ENCODE results near the gene RALGAPA1.
A peak's percentile ranks its signal among the peaks of the same experiment; 100 is the strongest.

RALGAPA1 gene

DNA sequence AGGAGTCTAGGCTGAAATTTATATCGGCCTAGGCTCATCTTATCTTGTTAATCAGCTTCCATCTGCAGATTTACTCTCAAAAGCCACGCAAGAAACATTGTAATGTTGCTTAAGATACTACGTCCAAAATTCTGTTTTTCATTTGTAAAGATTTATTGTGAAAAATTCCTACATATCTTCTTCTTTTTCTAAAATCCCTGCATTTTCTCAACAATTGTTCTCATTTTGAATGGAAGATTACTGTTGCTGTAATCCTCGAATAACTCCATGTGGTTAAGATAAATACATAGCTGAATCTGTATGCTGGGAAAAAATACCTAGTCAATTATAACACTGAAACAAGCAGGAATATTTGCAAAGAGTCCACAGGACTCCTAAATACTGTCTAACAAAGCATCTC, 259.5 kb downstream of the RALGAPA1 start:
- H3K36me3 ChIP-seq (ENCODE audit: control insufficient read depth, insufficient read depth, low read length), result no peaks in the 10 kb centered on the region
- H3K27me3 ChIP-seq (ENCODE audit: control insufficient read depth, insufficient read depth, low read length), result no peaks in the 10 kb centered on the region
- no peak overlapping the region for H3K9ac ChIP-seq (ENCODE audit: low read depth, low read length)
- H3K4me3 ChIP-seq (ENCODE audit: low read depth, low read length), result no peak overlapping the region
- H3K4me1 ChIP-seq (ENCODE audit: control insufficient read depth, insufficient read depth, low read length), result no peaks in the 10 kb centered on the region
- no peaks in the 10 kb centered on the region for H3K9me3 ChIP-seq (ENCODE audit: control insufficient read depth, insufficient read depth, low read length)

DNA sequence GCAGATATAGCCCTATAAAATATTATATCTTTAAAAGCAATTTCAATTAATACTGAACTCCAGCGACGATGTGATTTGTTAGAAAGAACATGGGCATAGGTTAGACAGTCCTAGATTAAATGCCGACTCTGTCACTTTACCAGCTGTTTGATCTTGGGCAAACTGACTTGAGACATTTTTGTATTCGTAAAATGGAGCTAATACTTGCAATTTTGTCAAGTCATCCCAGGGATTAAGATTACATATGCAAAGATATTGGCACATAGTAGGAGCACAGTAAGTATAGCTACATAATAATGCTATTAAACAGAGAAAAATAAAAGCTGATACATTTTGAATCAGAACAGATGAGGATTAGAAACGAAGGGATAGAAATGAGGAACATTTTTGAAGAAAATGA, 266.1 kb downstream of the RALGAPA1 start:
- no peak overlapping the region for H3K9ac ChIP-seq (ENCODE audit: low read depth, low read length)
- H3K4me1 ChIP-seq (ENCODE audit: control insufficient read depth, insufficient read depth, low read length), result no peaks in the 10 kb centered on the region
- H3K4me3 ChIP-seq (ENCODE audit: low read depth, low read length), result no peak overlapping the region
- H3K36me3 ChIP-seq (ENCODE audit: control insufficient read depth, insufficient read depth, low read length), result no peaks in the 10 kb centered on the region
- H3K27me3 ChIP-seq (ENCODE audit: control insufficient read depth, insufficient read depth, low read length), result no peaks in the 10 kb centered on the region
- no peaks in the 10 kb centered on the region for H3K9me3 ChIP-seq (ENCODE audit: control insufficient read depth, insufficient read depth, low read length)

DNA sequence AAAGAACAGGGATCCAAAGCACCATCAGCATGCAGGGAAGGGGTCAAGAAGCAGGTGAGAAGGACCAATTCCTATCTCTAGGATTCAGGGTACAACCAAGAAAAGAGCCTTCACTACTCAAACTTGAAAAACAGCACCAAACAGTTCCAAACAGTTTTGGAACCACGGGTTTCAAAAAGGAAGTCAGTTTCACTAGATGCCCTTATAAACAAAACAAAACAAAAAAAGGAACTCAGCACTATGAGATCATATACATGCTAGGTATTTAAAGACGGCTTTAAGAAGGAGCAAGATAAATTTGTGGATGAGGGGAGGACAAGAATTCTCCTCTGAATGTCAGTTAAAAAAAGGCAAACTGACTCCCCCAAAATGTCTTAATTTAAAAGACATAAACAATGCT, 269.1 kb downstream of the RALGAPA1 start:
- Histone ChIP-seq H3K27me3 (ENCODE audit: control insufficient read depth, insufficient read depth, low read length) (peaks cover 24% of the 10 kb centered on the region), H3K9me3 (ENCODE audit: control insufficient read depth, insufficient read depth, low read length) (no peaks in the 10 kb centered on the region), H3K4me3 (ENCODE audit: low read depth, low read length) (no peak overlapping the region), H3K9ac (ENCODE audit: low read depth, low read length) (no peak overlapping the region), H3K36me3 (ENCODE audit: control insufficient read depth, insufficient read depth, low read length) (no peaks in the 10 kb centered on the region), H3K4me1 (ENCODE audit: control insufficient read depth, insufficient read depth, low read length) (no peaks in the 10 kb centered on the region)

DNA sequence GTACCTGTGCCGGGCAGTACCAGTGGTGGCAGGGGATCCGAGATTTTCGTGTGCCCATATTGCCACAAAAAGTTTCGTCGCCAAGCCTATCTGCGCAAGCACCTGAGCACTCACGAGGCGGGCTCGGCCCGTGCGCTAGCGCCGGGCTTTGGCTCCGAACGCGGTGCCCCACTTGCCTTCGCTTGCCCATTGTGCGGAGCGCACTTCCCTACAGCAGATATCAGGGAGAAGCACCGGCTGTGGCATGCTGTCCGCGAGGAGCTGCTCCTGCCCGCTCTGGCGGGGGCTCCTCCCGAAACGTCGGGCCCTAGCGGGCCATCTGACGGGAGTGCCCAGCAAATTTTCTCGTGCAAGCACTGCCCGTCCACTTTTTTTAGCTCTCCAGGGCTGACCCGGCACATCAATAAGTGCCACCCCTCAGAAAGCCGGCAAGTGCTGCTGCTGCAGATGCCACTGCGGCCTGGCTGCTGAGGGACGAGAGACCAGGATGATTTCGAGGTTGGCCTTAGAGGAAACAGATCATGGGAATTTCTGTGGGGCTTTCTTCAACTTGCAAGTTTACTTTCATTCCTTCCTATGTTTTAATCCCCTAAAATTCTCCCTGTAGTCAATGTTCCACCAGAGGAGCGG, 273.5 kb downstream of the RALGAPA1 start:
- Histone ChIP-seq H3K36me3 (ENCODE audit: control insufficient read depth, insufficient read depth, low read length) (no peaks in the 10 kb centered on the region), H3K27me3 (ENCODE audit: control insufficient read depth, insufficient read depth, low read length) (peaks cover 63% of the 10 kb centered on the region), H3K4me3 (ENCODE audit: low read depth, low read length) (peak overlapping the region; percentile 67), H3K9me3 (ENCODE audit: control insufficient read depth, insufficient read depth, low read length) (no peaks in the 10 kb centered on the region), H3K4me1 (ENCODE audit: control insufficient read depth, insufficient read depth, low read length) (peaks cover 2% of the 10 kb centered on the region), H3K9ac (ENCODE audit: low read depth, low read length) (no peak overlapping the region)

DNA sequence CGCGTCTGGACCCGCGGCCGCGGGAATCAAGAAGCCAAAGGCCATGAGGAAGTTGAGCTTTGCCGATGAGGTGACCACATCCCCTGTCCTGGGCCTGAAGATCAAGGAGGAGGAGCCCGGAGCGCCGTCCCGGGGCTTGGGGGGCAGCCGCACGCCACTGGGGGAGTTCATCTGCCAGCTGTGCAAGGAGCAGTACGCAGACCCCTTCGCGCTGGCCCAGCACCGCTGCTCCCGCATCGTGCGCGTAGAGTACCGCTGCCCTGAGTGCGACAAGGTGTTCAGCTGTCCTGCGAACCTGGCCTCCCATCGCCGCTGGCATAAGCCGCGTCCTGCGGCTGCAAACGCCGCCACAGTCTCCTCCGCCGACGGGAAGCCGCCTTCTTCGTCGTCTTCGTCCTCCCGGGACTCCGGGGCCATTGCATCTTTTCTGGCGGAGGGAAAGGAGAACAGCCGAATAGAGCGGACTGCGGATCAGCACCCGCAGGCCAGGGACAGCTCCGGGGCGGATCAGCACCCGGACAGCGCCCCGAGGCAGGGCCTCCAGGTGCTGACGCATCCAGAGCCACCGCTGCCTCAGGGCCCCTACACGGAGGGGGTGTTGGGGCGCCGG, 274.1 kb downstream of the RALGAPA1 start:
- Histone ChIP-seq H3K4me3 (ENCODE audit: low read depth, low read length) (peak overlapping the region; percentile 67), H3K27me3 (ENCODE audit: control insufficient read depth, insufficient read depth, low read length) (peaks cover 69% of the 10 kb centered on the region), H3K9ac (ENCODE audit: low read depth, low read length) (no peak overlapping the region), H3K9me3 (ENCODE audit: control insufficient read depth, insufficient read depth, low read length) (no peaks in the 10 kb centered on the region), H3K36me3 (ENCODE audit: control insufficient read depth, insufficient read depth, low read length) (no peaks in the 10 kb centered on the region), H3K4me1 (ENCODE audit: control insufficient read depth, insufficient read depth, low read length) (peaks cover 2% of the 10 kb centered on the region)

DNA sequence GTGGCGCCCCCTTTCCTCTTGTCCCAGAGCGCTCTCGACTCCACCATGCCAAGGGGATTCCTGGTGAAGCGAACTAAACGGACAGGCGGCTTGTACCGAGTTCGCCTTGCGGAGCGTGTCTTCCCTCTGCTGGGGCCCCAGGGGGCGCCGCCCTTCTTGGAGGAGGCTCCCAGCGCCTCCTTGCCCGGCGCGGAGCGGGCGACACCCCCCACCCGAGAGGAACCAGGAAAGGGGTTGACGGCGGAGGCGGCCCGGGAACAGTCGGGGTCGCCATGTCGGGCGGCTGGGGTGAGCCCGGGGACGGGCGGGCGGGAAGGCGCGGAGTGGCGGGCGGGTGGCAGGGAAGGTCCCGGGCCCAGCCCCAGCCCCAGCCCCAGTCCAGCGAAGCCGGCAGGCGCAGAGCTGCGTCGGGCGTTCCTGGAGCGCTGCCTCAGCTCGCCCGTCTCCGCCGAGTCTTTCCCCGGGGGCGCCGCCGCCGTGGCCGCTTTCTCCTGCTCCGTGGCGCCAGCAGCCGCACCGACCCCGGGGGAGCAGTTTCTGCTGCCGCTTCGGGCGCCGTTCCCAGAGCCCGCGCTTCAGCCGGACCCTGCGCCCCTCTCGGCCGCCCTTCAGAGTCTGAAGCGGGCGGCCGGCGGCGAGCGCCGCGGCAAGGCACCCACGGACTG, 274.8 kb downstream of the RALGAPA1 start:
- H3K9me3 ChIP-seq (ENCODE audit: control insufficient read depth, insufficient read depth, low read length), result no peaks in the 10 kb centered on the region
- peaks cover 2% of the 10 kb centered on the region for H3K4me1 ChIP-seq (ENCODE audit: control insufficient read depth, insufficient read depth, low read length)
- H3K9ac ChIP-seq (ENCODE audit: low read depth, low read length), result no peak overlapping the region
- peak overlapping the region; percentile 71 for H3K4me3 ChIP-seq (ENCODE audit: low read depth, low read length)
- H3K27me3 ChIP-seq (ENCODE audit: control insufficient read depth, insufficient read depth, low read length), result peaks cover 75% of the 10 kb centered on the region
- H3K36me3 ChIP-seq (ENCODE audit: control insufficient read depth, insufficient read depth, low read length), result no peaks in the 10 kb centered on the region

DNA sequence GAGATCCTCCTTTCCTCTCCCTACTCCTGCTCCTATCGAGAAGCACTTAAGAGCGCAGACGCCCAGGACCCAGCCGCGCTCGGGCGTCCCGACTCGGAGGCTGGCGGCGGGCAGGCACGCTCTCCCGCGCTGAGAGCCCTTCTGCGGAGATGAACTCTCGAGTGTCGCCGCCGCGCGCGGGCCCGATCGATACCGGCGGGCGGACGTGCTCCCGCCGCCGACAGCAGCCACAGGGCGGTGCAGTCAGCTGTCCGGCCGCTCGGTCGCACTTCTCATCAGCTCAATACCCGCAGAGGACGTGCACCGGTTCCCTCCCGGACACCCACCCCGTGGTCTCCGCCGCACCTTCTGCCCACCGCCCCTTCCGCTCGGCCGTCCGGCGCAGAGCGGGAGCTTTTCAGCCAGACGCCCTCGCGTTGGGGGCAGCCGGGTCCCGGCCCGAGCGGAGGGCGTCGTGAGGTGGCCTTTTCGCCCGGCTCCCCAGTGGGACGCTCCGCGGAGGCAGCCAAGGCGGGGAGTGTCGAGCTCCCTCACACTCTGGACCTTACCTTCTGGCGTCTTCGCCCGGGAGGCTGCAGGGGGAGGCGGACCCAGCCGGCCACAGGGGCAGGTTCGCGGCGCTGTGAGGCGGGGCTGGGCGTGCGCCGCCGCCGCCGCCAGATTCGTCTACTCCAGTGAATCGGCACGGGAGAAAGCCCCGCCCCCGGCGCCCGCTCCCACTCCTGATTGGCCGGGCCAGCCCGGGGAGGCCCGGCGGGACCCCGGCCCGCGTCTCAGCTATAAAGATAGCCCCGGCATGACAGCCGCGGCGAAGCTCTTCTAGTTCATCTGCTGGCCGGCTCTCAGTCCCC, 275.5 kb downstream of the RALGAPA1 start, which contains the start of gene INSM2:
INSM2 (plus strand) TSS at position 808 of the 851 bp plus-strand sequence. CDS start 89 bp downstream, outside the sequence.
- Histone ChIP-seq H3K4me3 (ENCODE audit: low read depth, low read length) (peak within 1 kb of the TSS; percentile 71), H3K9me3 (ENCODE audit: control insufficient read depth, insufficient read depth, low read length) (no peaks in the 10 kb centered on the region), H3K36me3 (ENCODE audit: control insufficient read depth, insufficient read depth, low read length) (no peaks in the 10 kb centered on the region), H3K27me3 (ENCODE audit: control insufficient read depth, insufficient read depth, low read length) (peaks cover 83% of the 10 kb centered on the region), H3K9ac (ENCODE audit: low read depth, low read length) (no peak within 1 kb of the TSS), H3K4me1 (ENCODE audit: control insufficient read depth, insufficient read depth, low read length) (peaks cover 2% of the 10 kb centered on the region)

DNA sequence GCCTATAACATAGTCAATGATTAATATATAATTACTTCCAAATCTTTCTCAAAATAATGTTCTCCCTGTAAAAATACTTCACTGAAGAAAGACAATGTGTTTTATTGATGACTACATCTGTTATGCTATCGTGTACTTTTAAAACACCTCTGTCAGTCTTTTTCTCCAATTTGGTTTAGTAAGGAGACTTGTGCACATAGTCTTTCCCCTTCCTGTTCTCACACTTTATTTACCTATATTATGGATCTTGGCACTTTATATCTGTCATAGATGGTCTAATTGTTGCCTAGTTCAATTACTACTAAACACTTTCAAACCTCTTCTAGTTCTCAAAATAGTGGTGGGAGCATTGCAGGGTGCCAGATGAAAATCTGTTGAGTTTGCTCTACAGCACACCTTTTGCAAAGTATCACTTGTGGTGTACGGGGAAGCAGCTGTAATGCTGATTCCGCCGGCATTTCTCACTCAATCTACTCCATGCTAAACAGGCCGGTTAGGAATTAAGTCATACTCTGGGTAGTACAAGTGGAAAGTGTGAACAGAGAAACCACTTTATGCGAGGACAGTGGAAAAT, 276.2 kb downstream of the RALGAPA1 start:
- peak overlapping the region; percentile 71 for H3K4me3 ChIP-seq (ENCODE audit: low read depth, low read length)
- H3K9ac ChIP-seq (ENCODE audit: low read depth, low read length), result no peak overlapping the region
- H3K9me3 ChIP-seq (ENCODE audit: control insufficient read depth, insufficient read depth, low read length), result no peaks in the 10 kb centered on the region
- H3K36me3 ChIP-seq (ENCODE audit: control insufficient read depth, insufficient read depth, low read length), result no peaks in the 10 kb centered on the region
- peaks cover 84% of the 10 kb centered on the region for H3K27me3 ChIP-seq (ENCODE audit: control insufficient read depth, insufficient read depth, low read length)
- H3K4me1 ChIP-seq (ENCODE audit: control insufficient read depth, insufficient read depth, low read length), result peaks cover 2% of the 10 kb centered on the region

DNA sequence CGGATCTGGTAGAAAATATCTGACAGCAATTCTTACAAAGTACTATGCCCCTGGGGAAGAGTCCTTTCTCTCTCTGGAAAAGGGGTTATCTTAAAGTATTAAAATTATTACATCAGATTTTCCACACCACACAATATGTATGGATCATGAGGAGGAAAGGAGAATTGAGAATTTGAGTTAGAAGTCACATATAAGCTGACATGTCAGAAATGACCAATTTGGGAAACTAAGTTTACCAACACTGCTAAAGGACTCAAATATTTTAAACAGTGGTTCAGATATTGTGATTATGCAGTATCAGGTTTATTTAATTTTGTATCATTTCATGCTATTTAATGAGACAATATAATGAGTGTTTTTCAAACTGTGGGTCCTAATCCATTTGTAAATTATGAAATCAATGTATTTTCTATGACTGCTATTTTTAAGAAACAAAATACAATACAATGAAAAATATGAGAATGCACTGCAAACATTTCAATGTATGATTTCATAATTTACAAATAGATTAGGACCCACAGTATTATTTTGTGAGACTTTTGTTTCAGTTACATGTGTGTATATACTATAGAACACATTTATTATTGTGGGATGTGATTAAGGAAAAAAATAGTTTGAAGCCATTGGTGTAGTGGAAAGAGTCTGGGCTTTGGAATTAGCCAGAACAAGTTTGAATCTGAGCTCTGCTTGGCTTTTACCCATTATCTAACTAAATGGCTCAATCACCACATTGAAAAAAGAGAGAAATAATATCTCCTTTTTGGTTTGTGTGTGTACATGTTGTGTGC, 276.9 kb downstream of the RALGAPA1 start:
- H3K36me3 ChIP-seq (ENCODE audit: control insufficient read depth, insufficient read depth, low read length), result no peaks in the 10 kb centered on the region
- H3K9me3 ChIP-seq (ENCODE audit: control insufficient read depth, insufficient read depth, low read length), result no peaks in the 10 kb centered on the region
- H3K9ac ChIP-seq (ENCODE audit: low read depth, low read length), result no peak overlapping the region
- H3K4me3 ChIP-seq (ENCODE audit: low read depth, low read length), result no peak overlapping the region
- peaks cover 81% of the 10 kb centered on the region for H3K27me3 ChIP-seq (ENCODE audit: control insufficient read depth, insufficient read depth, low read length)
- H3K4me1 ChIP-seq (ENCODE audit: control insufficient read depth, insufficient read depth, low read length), result peaks cover 2% of the 10 kb centered on the region

DNA sequence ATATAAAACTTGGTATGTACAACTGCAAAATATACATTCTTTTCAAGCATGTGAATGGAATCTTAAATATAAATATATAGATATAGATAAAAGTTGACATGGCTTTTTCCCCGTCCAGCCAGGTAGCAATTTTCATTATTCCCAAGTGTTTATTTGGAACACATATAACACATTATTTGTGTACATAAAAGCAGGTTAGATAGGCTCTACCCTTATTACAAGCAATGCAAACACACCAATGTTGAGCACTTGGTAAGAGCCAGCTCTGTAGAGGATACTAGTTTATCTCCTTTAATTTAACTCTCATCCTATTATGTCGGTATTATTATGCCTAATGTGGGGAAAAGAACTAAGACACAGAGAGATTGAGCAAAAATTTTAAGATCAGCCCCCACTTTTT, 282.1 kb downstream of the RALGAPA1 start:
- no peak overlapping the region for H3K9ac ChIP-seq (ENCODE audit: low read depth, low read length)
- H3K9me3 ChIP-seq (ENCODE audit: control insufficient read depth, insufficient read depth, low read length), result no peaks in the 10 kb centered on the region
- peaks cover 35% of the 10 kb centered on the region for H3K27me3 ChIP-seq (ENCODE audit: control insufficient read depth, insufficient read depth, low read length)
- no peaks in the 10 kb centered on the region for H3K4me1 ChIP-seq (ENCODE audit: control insufficient read depth, insufficient read depth, low read length)
- H3K36me3 ChIP-seq (ENCODE audit: control insufficient read depth, insufficient read depth, low read length), result no peaks in the 10 kb centered on the region
- no peak overlapping the region for H3K4me3 ChIP-seq (ENCODE audit: low read depth, low read length)

DNA sequence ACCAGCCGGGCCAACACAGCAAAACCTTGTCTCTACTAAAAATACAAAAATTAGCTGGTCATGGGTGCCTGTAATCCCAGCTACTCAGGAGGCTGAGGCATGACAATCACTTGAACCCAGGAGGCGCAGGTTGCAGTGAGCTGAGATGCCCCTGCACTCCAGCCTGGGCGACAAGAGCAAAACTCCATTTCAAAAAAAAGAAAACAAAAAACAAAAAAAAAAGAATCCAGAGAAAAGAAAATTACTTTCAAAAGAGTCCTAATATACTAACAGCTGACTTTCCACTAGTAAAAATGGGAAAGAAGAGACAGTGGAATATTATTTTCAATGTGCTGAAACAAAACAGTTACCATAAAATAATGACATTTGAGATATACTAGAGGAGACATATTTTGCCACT, 283.4 kb downstream of the RALGAPA1 start:
- Histone ChIP-seq H3K9ac (ENCODE audit: low read depth, low read length) (no peak overlapping the region), H3K36me3 (ENCODE audit: control insufficient read depth, insufficient read depth, low read length) (no peaks in the 10 kb centered on the region), H3K9me3 (ENCODE audit: control insufficient read depth, insufficient read depth, low read length) (no peaks in the 10 kb centered on the region), H3K4me1 (ENCODE audit: control insufficient read depth, insufficient read depth, low read length) (no peaks in the 10 kb centered on the region), H3K4me3 (ENCODE audit: low read depth, low read length) (no peak overlapping the region), H3K27me3 (ENCODE audit: control insufficient read depth, insufficient read depth, low read length) (peaks cover 22% of the 10 kb centered on the region)

Measured in iPS-15b (cell line).